ENCODE results near the gene TP73. TPM values are rescaled to one million over a fixed set of nuclear protein-coding genes. Genes with fewer than 3 reads are reported as not detected.
"Not testable (repeated sequence)": the region's sequence is repeated elsewhere in the genome, so short reads cannot be mapped to it uniquely, and the experiment has no call there.

Gene TP73
- total RNA-seq, 1 experiment from 2014 or later = 2.0 TPM

DNA sequence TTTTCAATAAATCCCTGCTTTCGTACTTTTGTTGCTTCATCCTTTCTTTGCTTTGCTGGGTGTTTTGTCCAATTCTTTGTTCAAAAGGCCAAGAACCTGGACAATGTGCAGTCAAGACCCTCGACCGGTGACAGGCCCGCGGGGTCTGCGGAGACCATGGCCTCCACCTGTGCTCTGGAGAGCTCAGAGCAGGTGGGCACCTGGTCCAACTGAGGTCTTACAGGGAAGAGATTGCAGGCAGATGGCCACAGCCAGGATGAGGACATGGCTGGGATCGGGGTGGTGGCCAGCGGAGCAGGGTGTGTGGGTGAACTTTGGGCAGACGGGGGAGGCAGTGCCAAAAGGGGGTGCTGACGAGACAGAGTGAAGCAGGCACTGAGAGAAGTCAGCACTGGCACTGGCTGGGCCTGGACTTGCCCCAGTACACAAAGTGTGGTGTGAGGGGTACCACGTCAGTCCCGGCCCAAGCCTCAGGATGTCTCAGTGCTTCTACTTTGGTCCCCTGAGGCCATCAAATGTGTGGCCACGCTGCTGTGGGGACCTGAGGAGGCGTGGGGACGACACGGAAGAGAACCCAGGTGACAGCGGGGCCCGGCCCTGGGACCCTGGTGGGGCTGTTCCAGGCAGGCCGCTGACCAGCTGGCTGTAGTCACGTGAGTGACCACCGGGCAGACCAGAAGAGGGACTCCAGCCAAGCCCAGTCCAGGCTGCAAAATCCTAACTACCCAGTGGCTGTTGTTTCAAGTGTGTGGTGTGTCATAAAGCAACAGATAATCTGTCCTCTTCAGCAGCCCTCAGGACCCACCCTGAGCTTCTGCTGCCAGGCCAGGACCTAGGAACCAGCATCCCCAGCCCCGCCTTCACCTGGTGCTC is 89.5 kb downstream of the TP73 start:
- DNase-seq (ENCODE audit: low spot score) = no peak

- DNase-seq (ENCODE audit: low spot score) = no peak
Observed at GRCh38 chr1:3742439-3743298, 90.4 kb downstream of the TP73 start.

DNA sequence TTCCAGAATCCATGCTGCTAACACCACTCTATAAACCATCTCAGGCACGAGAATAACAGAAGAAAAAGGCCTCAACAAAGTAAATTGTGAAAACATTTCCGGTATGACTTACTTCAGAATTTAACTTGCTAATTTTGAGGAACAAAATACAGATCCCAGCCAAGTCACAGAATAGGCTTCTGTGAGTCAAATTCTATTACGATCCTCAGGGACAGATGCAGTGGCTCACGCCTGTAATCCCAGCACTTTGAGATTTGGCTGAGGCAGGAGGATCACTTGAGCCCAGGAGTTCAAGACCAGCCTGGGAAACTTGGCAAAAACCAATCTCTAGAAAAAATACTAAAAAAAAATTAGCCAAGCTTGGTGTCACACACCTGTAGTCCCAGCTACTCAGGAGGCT is 91.1 kb downstream of the TP73 start:
- DNase-seq (ENCODE audit: low spot score) = no peak

DNA sequence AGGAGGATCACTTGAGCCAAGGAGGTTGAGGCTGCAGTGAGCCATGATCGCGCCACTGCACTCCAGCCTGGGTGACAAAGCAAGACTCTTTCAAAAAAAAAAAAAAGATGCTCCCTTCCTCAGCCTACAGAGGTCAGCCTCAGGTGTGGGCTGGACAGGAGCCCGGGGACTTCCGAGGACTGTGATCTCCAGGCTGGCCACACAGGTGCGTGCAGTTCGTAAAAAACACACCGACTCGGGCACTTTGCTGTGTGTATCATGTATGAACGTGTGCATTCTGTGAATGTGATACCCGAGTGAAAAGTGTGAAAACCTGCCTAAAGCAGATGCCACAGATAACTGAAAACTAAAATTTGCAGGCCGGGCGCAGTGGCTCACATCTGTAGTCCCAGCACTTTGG is 91.5 kb downstream of the TP73 start:
- DNase-seq (ENCODE audit: low spot score) = no peak

DNA sequence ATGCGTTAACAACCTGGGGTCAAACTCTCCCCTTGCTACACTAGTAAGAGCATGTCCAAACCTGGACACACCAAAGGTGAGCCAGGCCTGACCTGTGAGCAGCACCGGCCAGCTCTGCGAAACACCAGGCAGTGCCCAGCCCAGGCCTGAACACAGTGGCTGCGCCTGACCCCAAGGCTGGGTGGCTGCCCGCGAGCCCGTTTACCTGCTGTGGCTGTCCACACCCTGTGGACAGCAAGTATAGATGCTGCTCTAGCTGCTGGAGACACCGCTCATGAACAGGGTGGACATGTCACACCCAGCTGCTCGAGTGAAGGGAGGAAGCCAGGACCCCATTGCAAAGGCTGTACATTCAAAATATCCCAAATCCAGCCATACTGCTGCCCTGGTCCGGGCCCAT is 92.3 kb downstream of the TP73 start:
- no peak for DNase-seq (ENCODE audit: low spot score)

DNA sequence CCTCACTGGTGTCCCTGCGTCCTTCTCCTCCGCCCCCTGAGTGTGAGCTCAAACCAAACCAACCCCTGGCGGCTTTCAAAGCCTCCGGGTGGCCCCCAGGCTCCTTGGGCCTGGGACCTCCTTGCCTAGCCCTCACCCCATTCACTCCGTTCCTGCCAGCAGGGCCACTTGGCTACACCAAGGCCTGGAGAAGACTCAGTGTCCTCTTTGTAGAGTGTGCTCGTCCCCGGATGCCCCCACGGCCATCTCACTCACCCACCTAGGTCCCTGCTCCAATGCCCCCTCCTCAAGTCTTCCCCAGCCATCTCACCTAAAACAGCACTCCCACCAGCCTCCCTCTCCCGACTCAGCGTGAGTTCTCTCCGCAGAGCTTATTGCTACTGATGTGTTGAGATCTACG is 92.8 kb downstream of the TP73 start:
- DNase-seq (ENCODE audit: low spot score) = no peak

GRCh38 chr1:3745590-3746381 is 93.5 kb downstream of the TP73 start:
- DNase-seq (ENCODE audit: low spot score) = no peak

GRCh38 chr1:3746389-3746829 is 94.1 kb downstream of the TP73 start:
- no peak for DNase-seq (ENCODE audit: low spot score)

GRCh38 chr1:3746830-3747521 is 94.7 kb downstream of the TP73 start:
- no peak for DNase-seq (ENCODE audit: low spot score)

- DNase-seq (ENCODE audit: low spot score) = no peak
Observed at GRCh38 chr1:3747522-3747848, 95.2 kb downstream of the TP73 start.

GRCh38 chr1:3747903-3748302 is 95.6 kb downstream of the TP73 start:
- DNase-seq (ENCODE audit: low spot score) = no peak

DNA sequence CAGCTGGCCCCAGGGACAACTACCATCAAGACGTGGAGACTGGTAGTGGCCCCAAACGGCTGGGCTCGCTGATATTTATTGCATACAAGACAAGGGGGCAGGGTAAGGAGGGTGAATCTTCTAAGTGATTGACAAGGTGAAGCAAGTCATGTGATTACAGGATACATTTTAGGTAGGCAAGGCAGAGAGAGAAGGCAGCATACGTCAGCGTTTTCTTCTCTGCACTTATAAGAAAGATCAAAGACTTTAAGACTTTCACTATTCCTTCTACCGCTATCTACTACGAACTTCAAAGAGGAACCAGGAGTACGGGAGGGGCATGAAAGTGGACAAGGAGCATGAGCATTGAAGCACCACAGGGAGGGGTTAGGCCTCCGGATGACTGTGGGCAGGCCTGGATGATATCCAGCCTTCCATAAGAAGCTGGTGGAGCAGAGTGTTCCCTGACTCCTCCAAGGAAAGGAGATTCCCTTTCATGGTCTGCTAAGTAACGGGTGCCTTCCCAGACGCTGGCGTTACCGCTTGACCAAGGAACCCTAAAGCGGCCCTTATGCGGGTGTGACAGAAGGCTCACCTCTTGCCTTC is 96.1 kb downstream of the TP73 start:
- not testable (repeated sequence) for DNase-seq (ENCODE audit: low spot score)

DNA sequence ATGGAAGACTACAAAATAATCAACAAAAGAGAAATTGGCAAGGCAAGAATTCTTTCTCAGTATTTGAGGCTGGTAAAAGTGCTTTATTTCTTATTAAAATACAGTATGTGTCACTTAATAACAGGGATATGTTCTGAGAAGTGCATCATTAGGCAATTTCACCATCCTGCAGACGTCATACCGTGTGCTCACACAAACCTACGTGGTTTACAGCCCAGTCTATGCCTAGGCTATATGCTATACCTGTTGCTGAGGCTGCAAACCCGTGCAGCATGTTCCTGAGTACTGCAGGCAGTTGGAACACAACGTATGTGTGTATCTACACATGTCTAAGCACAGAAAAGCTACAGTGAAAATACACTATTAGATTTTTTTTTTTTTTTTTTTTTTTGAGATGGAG is 97.2 kb downstream of the TP73 start:
- DNase-seq (ENCODE audit: low spot score) = no peak

GRCh38 chr1:3750741-3751140 is 98.4 kb downstream of the TP73 start:
- no peak for DNase-seq (ENCODE audit: low spot score)

DNA sequence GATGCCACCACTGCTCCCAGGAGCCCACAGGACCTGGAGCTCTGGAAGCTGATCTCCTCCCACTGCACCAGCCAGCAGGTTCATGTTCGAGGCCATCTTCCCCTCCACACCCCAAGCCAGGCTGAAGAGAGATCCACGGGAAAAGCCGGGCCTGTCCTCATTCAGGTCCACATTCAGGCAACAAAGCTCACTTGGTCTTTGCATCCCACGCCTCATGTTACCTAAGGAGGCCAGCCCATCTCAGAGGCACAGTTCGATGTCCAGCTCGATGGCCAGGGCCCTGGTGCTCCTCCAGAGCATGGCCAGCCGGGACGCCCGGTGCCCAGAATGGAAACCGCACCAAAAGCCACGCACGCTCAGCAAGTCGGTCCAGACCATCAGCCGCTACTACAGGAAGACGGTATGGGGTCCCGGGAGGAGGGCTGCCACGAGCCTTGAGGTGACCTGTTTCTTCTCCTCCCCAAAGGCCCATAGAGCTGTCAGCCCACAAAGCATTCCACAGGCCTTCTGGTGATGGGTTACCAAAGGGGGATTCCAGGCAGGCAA is 100.2 kb downstream of the TP73 start, which contains the start of gene CCDC27:
Gene CCDC27 (plus strand): TSS at position 51 of the 546 bp plus-strand sequence. CDS start 32 bp downstream, at position 83.
- no peak for DNase-seq (ENCODE audit: low spot score)

DNA sequence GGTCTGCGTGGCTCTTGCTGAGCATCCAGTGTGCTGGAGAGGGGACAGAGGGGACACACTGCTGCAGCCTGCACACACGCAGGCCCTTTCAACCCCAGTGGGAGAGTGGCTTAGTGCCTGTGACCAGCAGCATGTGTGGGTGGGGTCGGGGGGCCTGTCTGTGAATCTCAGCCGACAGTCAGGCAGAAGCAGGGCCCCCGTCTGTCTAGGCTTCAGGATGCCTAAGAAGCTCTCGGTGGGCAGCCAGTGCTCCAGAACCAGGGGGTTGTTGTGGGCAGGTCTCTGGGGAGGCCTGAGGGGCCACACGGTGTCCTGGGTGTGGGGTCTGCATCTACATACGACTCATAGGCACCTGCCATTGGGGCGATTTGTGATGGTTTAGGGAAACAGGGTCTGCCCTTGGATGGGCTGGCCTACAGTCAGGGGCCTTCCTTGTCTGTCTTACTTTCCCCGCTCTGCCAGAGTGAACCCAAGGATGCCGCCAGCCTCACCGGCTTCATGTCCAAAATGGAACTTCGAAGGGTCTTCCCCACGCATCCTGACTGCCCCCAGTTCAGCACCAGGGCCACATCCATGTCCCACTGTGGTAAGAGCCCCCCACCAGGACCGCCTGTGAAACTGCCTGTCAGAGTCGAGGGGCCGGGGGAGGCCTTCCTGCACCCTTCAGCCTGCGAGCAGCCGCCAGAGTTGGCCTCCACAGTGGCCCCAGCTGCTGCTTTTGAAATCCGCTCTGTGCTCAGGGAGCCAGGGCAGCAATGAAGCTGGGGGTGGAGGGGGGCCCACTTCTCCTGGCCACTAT is 101.5 kb downstream of the TP73 start:
- DNase-seq (ENCODE audit: low spot score) = no peak

DNA sequence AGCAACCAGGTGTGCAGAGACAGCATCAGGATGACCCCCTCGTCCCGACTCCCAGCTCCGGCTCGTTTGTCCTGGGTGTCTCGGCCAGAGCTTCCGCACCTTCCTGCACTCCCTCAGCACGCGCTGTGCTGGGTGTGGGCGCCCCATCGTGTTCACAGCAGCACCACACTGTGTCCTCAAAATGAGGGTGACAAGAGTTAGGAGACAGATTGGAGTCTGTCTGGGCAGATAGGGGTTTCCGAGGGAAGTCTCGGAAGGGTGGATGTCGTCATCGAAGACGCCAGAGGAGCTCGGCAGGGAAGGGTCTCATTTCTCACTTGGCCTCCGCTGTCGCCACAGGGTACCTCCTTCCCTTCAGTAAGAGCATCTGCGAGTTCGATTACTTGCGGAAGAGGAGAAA is 104.1 kb downstream of the TP73 start:
- DNase-seq (ENCODE audit: low spot score) = no peak

GRCh38 chr1:3759164-3759563 is 106.8 kb downstream of the TP73 start:
- DNase-seq (ENCODE audit: low spot score) = no peak

DNA sequence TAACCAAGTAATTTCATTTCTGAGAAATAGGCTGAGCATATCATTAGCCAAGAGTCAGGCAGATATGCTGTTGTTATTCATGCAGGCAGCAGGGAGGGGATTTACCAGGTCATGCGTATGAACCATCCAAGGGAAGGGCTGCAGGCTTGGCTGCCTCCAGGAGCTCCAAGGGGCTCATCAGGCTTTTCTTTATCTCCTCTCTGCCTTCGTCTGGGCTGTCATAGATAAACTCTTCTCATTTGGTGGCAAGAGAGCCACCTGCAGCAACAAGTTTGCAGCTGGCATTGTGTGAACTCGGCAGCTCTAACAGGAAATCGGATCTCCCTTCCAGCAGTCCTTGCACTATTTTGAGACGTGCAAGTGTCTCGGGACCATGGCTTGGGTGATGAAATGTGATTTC is 107.5 kb downstream of the TP73 start:
- no peak for DNase-seq (ENCODE audit: low spot score)

Measured in H4 (cell line).